OCI-M2 (cell line): Measurements from ENCODE around the gene ZNF496.
"Not testable (repeated sequence)": the region's sequence is repeated elsewhere in the genome, so short reads cannot be mapped to it uniquely, and the experiment has no call there.

ENCODE experiments used
- DNase-seq: peaks from one replicate; lab custom pipeline; 2025; ENCODE audit not compliant: unreplicated experiment; lab: John Stamatoyannopoulos, UW

Gene ZNF496

DNA sequence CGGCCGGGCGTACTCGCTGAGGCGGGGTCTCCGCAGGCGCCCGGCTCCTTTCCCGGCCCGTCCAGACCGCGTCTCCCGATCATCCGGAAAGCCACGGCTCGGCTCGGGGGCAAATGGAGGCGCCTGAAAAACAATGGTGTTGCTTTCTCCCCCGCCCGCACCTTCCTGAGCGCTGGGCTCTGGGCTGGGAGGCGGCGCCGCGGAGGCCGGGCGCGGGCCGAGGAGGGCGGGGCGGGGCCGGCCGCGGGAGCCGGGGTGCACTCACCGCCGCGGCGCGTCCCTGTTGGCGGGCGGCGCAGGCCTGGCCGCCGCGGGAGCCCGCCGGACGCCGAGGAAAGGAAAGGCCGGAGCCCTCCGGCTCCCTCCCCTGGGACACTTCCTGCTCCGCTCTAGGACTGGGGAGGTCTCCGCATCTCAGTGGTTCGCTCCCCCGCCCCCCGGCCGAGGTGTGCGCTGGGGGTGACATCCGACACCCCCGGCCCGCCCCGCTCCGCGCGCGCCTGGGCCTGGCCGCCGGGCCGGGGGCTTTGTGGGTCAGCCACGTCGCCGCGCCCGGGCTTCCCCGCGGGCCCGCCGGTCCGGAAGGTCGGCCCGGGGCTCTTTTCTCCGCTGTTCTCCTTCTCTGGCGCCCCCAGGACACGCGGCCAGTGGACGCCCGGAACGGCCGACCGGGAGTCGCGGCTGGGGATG lies at the start of gene ZNF496:
Gene ZNF496 (minus strand): TSS at position 343 of the 690 bp plus-strand sequence. CDS start 2,289 bp downstream, outside the sequence.
- DNase-seq = no peak

DNA sequence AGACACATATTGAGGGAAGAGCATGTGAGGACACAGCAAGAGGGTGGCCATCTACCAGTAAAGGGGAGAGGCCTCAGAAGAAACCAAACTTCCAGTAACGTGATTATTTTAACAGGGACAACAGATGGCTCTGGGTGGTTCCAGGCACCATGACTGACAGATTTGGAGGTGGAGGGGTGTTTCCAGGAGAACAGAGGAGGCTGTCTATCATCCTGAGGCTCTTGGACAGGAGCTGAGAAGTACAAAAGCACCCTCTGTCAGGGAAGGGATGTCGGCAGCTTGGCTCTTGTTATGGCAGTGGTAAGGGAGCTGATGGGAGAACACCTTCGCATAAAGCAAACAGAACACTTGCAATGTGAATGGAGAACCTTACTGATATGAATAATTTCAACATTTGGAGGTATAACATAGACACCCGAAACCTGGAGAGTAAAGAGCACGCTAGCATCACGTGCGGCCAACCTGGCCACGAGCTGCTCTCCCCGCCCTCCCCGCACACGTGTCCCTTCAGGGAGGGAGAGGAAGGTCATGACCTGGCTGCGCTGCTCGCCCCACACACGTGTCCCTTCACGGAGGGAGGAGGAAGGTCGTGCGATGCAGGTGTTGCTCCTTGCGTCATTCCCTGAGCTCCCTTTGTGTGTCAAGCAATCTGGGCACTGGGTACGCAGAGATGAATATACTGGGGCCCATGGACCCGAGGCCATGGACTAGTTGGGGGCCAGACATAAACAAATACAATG lies 46.8 kb upstream of the ZNF496 start:
- DNase-seq = no peak

DNA sequence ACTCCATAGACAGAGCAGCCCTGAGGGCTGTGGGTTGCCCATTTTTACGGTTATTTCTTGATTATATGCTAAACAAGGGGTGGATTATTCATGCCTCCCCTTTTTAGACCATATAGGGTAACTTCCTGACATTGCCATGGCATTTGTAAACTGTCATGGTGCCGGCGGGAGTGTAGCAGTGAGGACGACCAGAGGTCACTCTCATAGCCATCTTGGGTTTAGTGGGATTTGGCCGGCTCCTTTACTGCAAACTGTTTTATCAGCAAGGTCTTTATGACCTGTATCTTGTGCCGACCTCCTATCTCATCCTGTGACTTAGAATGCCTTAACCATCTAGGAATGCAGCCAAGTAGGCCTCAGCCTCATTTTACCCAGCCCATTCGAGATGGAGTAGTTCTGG lies 46.0 kb upstream of the ZNF496 start:
- not testable (repeated sequence) for DNase-seq

DNA sequence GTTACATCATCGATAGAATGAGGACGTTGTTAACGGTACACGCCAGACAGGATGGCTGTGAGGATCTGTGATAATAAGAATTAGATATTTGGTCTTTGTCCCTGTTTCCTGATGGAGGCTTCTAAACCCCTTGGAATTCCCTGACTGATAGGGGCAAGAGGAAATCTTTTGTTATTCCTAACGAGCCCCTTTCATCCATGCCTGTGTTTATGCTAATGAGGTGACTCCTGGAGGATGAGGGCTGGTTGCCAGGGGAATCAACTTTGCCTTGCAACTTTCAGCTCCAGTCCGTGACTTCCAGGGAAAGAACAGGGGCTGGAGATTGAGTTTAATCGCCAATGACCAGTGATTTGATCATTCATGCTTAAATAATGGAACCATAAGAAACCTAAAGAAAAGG lies 45.0 kb upstream of the ZNF496 start:
- no peak for DNase-seq

DNA sequence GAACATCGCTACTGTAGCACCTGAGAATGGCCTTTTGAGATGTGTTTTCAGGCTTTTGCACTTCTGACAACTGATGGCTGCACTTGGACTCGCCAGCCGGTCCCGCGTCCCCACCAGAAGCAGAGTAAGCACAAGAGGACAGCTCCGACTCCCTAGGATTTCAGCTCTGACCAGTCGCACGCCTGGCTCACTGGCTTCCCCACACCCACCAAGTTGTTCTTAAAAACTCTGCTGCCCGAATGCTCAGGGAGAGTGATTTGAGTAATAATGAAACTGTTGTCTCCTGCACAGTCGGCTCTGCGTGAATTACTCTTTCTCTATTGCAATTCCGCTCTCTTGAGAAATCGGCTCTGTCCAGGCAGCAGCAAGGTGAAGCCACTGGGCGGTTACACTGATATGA lies 44.1 kb upstream of the ZNF496 start:
- no peak for DNase-seq

DNA sequence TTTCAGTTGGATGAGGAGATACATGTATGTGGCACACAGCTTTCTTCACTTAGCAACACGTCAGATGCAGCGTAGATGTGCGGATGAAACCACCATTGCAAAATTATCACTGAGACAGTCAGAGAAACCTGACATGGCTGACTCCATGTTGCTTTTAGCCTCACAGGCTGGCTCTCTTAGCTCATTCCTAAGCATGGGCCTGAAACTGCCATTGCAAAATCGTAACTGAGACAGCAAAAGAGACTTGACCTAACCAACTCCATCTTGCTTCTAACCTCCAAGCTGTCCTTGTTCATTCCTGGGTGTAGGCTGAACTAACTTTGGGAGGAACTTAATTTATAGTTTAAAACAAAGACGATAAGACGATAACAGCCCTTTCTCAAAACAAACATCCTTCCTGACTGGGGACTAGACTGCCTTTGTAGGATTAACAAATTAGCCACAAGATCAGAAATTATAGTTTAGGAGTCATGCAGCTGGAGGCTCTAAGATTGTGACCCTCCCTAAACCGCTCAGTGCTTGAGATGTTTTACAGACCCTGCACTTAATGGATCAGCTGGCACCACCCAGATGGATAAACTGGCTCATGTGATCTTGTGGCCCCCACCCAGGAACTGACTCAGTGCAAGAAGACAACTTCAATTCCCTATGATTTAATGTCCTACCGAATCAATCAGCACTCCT lies 43.1 kb upstream of the ZNF496 start:
- DNase-seq = not testable (repeated sequence)

DNA sequence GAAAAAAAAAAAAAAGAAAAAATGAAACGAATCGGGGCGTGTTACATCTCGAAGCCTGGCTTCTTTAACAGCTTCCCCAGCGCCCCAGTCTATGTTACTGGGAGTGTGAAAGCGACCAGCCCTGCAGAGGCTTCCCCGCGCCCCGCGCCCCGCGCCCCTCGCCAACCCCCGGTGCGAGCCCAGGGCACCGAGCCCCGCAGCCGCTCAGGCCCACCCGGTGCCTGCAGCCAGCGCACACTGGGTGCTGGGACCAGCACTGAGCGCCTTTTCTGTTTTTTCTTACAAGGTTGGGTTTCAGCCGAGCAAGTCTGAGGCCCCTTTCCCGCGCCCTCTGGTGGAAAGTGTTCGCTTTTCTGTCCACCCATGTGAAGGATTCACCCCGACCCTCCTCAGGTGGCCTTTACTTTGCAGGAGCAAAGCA lies 42.1 kb upstream of the ZNF496 start:
- DNase-seq = no peak

DNA sequence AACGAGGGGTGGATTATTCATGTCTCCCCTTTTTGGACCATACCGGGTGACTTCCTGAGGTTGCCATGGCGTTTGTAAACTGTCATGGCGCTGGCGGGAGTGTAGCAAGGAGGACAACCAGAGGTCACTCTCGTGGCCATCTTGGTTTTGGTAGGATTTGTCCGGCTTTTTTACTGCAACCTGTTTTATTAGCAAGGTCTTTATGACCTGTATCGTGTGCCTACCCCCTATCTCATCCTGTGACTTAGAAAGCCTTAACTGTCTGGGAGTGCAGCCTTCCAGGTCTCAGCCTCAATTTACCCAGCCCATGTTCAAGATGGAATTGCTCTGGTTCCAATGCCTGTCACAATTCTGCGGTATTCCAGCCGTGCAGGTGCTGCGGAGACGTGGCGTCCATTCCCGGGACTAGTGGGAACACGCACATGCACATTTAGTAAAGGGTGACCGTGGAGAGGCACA lies 40.2 kb upstream of the ZNF496 start:
- no peak for DNase-seq

DNA sequence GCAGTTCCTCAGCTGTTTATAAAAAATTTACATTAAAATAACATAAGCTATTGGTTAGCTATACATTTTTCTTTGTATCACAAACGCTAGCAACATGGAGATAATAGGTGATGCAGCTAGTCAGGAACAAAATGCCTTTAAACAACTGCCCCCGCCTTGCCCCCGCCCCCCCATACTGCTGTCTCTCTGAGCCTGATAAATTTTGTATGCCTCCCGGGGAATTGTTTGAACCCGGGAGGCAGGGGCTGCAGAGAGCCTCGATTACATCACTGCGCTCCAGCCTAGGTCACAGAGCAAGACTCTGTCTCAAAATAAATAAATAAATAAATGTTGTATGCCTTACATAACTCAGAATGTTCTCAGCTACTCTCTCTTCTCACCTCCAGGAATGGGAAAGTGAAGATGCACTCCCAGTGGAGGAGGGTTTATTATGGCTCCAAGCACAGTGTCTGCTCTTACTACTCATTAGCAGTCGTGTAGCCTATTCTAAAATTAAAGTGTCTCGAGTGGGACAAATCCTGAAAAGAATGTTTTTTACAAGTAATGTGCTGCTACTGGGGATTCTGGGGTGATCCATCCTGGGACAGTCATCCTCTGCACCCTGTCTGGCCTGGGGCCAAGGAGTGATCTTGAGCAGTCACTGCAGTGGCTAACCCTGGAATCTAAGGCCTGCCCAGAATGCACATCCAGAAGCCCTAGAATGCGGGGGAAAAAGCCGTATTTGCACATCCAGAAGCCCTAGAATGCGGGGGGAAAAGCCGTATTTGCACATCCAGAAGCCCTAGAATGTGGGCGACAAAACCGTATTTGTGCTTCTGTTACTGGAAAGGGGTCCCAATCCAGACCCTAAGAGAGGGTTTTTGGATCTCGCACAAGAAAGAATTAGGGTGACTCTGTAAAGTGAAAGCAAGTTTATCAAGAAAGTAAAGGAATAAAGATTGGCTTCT lies 39.4 kb upstream of the ZNF496 start:
- no peak for DNase-seq

DNA sequence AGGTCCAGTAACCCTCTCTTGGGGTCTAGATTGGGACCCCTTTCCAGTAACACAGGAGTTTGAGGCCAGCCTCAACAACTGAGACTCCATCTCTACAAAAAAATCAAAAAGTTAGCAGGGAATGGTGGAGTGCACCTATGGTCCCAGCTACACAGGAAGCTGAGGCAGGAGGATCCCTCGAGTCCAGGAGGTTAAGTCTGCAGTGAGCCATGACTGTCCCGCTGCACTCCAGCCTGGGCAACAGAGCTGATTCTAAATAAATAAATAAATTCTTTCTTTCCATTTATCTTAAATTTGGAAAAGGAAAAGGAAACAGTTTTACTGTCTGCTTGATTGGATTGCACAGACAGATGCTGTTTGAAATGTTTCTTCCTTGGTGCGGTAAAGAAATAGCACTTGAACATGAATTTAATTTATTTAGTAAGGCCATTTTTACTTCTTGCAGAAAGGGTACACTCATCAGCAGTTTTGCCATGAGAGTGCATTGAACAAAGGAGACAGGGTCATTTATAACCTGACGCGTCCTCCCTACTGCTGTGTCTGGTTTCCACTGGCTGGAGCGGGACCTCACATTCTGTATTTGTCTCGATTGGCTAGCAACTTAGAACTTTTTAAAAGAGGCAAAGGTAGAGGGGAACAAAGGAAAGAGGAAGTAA lies 37.0 kb upstream of the ZNF496 start:
- DNase-seq = no peak

DNA sequence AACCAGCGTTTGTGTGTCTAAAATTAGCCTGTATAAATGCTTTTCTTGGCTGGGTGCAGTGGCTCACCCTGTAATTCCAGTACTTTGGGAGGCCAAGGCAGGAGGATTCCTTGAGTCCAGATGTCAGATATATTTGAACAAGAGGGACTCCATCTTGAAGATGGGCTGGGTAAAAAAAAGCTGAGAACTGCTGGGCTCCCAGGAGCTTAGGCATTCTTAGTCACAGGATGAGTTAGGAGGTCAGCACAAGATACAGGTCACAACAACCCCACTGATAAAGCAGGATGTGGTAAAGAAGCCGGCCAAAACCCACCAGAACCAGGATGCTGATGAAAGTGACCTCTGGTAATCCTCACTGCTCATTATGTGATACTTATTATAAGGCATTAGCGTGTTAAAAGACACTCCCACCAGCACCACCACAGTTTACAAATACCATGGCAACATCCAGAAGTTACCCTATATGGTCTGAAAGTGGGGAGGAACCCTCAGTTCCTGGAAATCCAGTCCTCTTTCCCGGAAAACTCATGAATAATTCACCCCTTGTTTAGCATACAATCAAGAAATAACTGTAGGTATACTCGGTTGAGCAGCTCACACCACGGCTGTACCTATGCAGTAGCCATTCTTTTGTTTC lies 36.2 kb upstream of the ZNF496 start:
- DNase-seq = no peak

DNA sequence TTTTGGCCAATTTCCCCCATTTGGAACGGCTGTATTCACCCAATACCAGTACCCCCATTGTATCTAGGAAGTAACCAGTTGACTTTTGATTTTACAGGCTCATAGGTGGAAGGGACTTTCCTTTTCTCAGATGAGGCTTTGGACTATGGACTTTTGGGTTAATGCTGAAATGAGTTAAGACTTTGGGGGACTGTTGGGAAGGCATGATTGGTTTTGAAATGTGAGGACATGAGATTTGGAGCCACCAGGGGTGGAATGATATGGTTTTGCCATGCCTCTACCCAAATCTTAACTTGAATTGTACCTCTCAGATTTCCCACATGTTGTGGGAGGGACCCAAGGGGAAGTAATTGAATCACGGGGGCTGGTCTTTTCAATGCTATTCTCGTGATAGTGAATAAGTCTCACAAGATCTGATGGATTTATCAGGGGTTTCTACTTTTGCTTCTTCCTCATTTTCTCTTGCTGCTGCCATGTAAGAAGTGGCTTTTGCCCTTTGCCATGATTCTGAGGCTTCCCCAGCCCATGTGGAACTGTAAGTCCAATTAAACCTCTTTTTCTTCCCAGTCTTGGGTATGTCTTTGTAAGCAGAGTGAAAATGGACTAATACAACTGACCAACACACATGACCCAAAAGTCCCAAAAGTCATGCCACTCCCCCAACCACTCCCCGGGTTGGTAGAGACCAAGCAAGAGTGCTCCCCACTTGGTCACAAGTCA lies 35.4 kb upstream of the ZNF496 start:
- no peak for DNase-seq

DNA sequence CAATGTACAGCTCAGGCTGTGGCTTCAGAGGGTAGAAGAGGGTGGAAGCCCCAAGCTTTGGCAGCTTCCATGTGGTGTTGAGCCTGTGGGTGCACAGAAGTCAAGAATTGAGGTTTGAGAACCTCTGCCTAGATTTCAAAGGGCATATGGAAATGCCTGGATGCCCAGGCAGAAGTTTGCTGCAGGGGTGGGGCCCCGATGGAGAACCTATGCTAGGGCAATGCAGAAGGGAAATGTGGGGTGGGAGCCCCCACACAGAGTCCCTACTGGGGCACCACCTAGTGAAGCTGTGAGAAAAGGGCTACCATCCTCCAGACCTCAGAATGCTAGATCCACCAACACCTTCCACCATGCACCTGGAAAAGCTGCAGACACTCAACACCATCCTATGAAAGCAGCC lies 34.7 kb upstream of the ZNF496 start:
- not testable (repeated sequence) for DNase-seq

DNA sequence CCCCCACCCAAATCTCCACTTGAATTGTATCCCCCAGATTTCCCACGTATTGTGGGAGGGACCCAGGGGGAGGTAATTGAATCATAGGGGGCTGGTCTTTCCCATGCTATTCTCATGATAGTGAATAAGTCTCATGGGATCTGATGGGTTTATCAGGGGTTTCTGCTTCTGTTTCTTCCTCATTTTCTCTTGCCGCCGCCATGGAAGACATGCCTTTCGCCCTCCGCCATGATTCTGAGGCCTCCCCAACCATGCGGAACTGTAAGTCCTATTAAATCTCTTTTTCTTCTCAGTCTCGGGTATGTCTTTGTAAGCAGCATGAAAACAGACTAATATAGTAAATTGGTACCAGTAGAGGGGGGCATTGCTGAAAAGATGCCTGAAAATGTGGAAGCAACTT lies 33.4 kb upstream of the ZNF496 start:
- DNase-seq = no peak

DNA sequence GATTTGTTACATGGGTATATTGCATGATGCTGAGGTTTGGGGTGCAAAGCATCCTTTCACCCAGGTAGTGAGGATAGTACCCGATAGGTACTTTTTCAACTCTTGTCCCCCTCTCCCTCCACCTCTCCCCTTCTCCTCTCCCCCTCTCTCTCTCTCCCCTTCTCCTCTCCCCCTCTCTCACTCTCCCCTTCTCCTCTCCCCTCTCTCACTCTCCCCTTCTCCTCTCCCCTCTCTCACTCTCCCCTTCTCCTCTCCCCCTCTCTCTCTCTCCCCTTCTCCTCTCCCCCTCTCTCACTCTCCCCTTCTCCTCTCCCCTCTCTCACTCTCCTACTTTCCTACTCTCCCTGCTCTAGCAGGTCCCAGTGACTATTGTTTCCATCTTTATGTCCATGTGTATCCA lies 31.3 kb upstream of the ZNF496 start:
- not testable (repeated sequence) for DNase-seq

DNA sequence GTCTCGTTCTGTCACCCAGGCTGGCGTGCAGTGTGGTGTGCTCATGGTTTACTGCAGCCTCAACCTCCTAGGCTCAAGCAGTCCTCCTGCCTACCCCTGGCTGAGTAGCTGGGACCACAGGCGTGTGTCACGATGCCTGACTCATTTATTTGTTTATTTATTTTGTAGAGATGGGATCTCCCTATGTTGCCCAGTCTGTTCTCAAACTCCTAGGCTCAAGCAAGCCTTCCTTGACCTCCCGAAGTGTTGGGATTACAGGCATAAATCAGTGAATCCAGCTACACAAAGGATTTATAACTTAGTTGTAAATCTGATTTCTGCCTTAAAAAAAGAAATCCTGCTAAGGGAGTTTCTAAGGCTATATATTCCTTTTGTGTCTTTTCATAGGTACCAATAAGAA lies 30.5 kb upstream of the ZNF496 start:
- no peak for DNase-seq

DNA sequence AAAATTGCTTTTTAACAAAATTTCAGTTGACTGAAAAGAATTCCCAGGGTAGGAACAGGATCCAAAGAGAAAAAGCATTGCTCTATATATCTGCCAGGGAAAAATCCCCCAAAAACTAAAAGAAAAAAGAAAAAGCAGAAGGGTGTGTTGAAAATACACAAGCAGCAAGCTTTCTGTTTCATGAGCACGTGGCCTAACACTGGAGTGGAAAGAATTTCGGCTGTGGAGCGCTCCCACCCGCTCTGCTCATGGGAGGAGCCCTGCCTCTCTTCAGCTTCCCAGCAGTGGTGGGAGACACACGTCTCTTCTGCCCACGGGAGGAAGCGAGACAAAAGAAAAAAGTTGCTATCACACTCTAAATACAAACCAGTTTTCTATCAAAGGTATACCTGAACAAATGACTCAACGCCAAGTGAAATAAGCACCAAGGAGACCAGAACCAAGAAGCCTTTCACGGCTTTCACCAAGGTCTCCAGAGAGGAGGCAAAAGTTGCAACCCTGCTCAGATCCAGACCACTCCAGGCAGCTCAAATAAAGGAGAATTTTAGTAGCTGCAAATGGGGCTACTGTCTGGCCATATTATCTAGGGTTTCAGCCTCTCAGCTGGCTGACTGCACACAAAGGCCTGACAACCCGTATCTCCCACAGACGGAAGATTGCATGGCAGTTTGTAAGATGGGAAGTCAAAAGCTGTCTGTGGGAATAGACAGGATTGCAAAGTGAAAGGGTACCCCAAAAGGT lies 29.5 kb upstream of the ZNF496 start:
- no peak for DNase-seq

DNA sequence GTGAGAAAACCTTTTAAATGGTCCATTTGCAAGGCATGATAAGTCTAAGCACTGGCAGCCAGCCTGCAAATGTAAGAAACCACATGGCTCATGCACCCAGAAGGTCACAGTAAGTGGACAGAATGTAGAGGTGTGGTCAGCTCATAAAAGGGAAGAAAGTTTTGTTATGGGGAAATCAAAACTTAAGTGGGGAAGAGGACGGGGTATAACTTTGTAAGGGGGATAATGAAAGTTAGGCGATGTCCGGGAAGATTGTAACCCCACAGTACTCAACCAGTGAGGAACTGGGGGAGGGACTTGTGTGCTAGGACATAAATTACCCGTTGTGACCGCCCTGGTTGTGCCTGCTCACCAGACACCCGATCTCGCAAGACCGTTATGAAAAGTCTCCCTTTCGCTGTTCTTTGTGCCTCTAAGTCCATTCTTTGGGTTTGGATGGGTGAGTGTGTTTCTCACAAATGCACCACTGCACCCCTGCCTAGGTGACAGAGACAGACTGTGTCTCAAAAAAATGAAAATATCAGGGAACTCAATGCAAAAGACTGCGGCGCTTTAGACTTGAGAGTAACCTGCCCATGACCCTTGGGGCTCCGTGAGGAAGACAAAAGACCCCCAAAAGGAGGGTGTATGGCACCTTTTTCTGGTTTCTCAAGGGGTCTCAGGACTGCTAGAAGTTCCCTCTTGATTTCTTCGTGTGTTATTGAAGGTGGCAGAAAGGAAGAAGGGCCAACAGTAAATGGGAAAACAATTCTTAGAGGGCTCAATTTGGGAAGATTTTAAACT lies 28.6 kb upstream of the ZNF496 start:
- DNase-seq = no peak
